NCI-H1930 (cell line): ENCODE data around the gene MFSD2A.
"Not testable (repeated sequence)": the region's sequence is repeated elsewhere in the genome, so short reads cannot be mapped to it uniquely, and the experiment has no call there.

ENCODE experiments used
- DNase-seq, 2 experiments: peaks; one replicate each; lab custom pipeline; 2025; lab: John Stamatoyannopoulos, UW

Gene MFSD2A

DNA sequence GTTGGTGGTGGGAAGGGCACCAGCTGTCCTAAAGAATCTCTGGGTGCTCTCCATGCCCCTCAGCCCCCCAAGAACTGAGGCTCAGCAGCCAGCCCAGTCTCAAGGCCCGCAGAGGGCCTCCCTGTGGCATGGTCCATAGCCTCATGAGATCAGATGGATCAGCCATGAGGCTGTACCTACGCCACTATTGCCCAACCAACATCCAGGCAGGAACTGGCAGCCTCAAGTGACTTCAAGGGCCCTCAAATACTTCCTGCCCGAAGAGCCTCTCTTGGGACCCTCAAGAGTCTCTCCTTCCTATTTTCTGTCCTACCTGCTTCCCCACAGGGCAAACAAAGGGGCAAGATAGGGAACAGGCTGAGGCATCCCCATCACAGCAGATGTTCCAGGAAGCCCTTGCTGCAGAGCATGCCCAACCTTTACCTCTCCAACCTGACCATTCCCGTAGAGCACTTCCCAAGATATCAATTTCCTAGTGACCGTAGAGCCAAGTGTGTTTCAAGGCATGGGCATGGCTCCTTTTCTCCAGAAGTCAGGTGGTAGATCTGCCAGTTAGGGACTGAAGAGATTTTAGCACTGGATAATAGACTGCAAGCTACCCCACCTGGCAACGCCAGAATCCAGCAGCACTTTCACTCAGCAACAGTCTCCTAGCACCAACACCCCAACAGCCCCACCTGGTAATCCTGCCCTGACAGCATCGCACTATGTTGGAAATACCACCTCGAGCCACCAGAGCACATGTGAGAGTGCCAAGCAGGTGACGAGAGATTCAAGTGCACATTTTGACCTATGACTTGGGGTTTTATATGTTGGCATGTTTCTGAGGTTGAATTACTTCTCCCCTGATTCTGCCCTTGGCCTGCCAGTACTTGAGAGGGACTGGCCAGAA, 13.7 kb upstream of the MFSD2A start:
- no peak for DNase-seq

DNA sequence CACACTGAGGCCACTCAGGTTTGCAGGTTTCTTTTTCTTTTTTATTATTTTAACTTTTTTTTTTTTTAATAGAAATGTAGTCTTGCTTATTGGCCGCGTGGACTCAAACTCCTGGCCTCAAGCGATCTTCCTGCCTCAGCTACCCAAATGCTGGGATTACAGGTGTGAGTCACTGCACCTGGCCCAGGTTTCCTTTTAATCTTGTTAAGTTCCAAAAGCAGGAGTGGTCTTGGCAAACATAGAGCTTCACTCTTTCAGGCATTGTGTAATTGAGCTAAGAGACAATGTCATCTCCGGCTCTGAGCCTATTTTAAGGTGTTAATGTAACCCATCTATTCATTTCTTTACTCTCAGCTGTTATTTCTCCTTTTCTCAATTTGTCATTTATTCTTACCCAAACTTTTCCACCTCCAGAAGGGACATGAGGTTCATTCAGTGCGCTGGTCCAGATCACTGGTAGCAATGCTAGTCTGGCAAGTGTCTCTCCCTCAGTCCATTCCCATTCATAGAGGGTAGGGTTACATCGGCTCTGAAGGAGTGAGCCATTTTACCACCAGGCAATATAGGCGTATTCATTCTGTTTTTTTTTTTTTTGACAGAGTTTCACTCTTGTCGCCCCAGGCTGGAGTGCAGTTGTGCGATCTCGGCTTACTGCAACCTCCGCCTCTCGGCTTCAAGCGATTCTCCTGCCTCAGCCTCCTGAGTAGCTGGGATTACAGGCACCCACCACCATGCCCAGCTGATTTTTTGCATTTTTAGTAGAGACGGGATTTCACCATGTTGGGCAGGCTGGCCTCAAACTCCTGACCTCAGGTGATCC, 11.3 kb upstream of the MFSD2A start:
- no peak for DNase-seq

DNA sequence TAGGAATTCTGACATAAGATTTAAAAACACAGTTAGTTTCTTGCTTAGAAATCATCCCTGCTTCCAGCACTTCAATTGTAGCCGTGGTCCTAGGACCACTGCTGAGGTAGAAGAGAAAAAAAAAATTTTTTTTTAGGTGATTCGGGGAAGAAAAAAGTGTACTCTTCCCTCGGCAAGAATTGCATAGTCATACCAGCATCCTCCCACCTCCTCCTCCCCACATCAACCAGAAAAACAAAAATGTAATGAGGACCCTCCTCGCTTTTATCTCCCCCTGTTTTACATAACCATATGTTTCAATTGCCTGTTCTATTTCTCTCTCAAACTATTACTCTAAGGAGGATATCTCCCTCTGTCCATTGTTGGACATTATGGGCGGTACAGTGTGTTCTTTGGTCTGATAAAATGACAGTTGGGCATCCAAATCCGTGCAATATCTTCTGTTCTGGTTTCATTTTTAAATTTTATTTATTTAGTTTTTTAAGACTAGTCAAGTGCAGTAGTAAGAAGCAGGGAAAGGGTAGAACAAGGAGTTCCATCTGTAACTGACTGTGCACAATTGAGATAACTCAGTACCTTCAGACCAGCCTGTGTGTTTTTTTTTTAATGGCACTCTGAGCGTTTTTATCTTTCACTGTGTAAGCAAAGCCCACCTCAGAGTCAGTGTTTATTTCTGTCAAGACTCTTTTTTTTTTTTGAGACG, 10.4 kb upstream of the MFSD2A start:
- DNase-seq: no peak

DNA sequence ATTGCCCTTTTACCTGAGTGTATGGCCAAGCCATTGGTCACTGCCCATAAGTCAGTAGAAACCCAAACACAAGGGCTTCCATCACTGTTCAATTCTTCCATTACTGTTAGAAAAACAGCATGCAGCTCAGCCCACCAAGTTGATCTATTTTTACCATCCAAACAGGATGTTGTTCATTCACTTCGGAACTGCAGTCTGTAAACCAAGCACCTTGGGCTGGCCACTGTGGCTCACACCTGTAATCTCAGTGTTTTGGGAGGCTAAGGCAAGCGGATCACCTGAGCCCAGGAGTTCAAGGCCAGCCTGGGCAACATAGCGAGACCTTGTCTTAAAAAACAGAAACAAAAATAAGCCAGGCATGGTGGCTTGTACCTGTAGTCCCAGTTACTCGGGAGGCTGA, 8.7 kb upstream of the MFSD2A start:
- no peak for DNase-seq

DNA sequence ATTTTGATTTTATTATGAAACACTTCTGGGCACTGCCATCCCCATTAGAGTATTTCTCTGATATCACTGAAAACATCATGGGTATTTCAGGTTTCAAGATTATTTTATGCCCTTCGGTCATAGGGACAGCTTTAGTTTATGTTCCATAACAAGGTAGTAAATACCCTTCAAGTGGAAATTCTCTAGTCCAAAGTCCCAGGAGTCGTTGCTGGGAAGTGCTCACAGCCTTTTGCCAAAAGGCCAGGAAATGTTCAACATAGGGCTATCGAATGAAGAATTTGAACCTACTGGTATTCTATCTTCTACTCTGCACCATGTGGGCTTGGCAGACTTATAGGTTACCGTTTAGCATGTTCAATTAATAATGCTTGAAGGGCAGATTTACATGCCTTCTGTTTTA, 7.7 kb upstream of the MFSD2A start:
- DNase-seq: no peak

DNA sequence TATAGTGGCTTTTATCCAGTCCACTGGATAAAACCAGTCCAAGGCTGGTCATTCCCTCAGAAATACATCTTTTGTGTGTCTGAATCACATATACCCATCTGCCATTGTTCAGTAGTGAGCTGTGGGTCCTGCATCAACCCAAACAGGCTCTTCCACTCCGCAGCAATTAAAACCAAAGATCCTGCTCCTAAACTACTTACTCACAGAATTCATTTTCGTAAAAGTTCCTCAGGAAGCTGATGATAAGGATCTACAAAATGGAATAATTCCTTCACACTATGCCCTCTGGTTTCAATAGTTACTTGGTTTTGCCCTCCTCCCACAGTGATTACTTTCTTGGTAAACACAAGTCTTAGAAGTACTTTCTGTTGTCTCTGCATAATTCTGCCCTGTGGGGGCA, 5.1 kb upstream of the MFSD2A start:
- DNase-seq: no peak

DNA sequence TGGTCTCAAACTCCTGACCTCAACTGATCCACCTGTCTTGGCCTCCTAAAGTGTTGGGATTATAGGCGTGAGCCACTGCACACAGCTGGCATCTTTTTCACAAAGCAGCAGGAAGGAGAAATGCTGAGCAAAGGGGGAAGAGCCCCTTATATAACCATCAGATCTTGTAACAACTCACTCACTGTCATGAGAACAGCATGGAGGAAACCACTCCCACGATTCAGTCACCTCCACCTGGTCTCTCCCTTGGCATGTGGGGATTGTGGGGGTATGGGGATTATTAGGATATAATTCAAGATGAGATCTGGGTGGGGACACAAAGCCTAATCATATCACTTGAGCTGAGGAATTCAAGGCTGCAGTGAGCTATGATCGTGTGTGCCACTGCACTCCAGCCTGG, 3.0 kb upstream of the MFSD2A start:
- DNase-seq: no peak

DNA sequence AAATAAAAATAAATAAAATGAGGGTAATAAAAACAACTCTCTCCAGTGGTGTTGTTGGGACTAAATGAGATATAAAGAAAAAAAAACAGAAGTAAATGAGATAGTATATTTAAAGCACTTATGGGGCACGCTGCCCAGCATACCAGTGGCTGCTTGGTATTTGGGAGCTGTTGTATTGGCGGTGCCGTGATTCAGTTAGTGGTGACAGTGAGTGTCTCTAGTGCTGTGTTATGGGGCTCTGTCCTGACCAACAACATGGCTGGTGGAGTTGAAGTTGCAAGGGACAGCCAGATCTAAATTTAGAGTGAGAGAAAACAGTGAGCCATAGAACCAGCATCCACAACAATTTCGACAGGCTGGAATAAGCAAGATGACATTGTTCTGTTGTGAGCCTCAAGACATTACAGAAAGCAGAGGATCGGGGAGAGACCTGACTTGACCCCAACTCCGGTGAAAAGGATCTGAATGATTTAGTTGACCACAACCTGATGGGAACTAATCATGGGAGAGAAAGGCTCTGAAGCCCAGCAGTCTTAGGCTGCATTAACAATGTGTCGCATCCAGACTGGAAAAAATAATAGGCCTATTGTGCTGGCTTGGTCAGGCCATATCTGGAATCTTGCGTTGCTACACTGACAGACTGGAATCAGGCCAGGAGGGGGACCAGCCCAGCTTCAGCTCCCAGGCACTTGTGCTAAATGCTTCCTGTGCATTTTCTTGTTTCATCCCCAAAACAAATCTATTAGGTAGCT, 2.4 kb upstream of the MFSD2A start:
- no peak for DNase-seq

DNA sequence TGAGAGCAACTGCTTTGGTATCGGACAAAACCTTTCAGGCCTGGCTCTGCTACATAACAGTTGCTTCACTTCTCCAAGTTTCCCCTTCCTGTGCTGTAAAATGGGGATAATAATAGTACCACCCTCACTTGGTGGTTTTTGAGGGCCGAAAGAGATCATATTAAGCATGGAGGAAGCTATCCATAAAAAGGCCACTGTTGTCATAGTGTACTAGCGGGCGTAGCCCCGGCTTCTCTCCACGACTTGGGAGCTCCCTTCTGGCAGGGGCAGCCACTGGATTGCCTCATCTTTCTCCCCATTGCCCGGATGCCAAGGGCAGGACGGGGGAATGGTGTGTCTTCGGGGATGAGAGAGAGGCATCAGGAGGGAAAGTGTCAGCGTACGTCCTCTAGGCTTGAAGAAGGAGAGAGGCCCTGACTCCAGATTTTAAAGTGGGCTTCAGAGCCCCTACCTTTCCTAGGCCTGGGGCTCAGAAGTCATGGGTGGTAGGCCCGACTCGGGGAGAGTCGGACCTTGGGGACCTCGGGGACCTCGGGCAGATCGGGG, 548 bp upstream of the MFSD2A start:
- DNase-seq: no peak

DNA sequence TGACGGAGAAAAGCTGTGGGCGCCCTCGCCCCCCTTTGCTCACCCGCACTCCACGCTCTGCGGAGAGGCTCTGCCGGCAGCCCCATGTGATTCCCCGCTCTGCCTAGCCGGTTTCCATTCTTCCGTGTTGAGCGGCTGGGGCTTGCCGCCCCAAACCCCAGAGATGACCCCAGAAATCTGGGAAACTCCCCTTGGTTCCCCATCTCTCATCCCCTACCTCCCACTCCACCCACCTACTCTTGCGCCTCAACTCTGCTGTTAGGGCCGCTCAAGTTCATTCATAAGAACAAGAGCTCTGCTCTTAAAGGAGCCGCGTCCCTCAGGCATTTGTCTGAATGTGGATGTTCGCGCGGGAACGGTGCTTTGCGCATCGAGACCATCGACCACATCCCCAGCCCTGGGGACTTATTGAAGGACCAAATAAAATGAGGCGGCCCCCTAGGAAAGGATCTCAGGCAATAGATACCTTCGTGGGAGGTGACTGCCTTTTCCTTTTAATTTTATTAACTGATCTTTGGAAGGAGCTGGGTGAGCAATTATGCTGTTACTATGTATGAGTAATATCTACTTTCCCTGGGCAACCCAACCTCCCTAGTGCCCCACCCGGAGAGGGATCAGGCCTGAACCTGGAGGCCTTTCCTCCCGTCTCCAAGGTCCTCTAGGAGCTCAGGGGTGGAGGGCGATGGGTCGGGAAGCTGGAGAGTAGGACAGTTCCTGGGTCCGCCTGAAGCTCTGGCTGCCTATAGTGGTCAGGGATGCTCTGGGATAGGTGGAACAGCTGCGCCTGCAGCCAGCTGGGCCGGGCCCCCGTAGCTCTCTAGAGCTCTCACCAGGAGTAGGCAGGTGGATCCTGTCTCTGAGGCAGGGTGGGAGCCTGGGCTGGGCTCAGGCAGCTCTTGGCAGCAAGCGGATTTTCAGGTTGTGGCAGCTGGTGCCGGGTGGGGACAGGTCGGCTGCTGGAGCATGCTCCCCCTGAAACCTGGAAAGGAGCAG, 898 bp downstream of the MFSD2A start:
- no peak for DNase-seq

DNA sequence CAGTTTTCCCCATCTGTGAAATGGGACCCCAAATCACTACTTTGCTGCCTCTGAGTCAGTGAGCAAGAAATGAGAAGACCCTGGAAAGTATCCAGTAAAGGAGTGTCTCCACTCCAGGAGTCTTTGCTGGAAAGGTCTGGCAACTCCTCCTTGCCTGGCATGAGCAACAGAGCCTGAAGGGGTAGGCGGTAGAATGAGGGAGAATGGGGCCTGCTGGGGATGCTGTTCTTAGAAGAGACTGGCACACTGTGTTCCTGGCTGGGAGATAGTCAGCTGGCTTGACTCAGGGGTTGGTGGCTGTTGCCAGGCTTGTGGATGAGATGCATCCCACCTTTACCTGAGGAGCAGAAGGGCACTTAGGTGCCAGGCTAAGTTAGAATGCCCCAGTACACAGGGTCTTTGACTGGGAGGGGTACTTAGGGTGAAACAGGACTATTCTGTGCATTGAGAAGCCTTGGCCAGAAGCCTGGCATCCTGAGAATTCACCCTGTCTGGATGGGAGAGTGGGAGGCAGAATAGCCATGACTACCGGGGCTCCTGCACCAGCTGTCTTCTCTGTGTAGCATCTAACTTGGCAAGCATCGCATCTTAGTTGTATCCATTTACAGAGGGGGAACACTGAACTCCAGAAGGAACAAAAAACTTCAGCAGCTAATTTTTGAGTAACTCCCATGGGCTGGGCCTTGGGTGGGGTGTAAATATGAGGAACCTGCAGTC, 2.5 kb downstream of the MFSD2A start:
- no peak for DNase-seq

DNA sequence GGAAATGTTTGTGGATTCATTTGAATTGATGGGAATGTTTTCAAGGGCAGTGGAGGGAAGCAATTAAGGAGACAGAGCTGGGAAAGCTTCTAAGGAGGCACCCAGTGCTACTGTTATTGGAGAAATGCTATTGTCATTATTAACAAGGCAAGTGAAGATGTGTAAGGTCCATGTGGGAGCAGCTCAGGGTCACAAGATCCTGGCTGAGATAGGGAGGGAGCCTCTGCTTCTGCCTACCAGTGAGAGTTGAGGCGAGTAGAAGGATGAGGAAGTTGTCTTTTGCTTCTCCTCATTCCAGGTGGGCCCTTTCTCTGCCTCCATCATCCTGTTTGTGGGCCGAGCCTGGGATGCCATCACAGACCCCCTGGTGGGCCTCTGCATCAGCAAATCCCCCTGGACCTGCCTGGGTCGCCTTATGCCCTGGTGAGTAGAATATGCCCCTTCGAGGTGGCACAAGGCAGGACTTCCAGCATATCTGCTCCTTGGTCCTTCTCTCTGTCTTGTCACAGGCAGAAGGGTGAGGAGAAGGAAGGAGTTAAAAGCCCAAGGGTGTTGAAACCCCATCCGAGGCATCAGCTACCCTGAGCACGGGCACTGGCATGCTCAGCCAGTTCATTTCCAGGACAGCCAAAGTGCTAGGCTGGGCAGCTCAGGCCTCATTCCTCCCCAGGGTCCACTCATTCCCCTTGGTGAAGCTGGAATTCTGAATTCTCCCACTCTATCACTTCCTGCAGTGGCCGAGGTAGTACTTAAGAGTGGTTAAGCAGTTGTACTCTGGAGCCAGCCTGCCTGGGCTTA, 3.7 kb downstream of the MFSD2A start:
- no peak for DNase-seq

DNA sequence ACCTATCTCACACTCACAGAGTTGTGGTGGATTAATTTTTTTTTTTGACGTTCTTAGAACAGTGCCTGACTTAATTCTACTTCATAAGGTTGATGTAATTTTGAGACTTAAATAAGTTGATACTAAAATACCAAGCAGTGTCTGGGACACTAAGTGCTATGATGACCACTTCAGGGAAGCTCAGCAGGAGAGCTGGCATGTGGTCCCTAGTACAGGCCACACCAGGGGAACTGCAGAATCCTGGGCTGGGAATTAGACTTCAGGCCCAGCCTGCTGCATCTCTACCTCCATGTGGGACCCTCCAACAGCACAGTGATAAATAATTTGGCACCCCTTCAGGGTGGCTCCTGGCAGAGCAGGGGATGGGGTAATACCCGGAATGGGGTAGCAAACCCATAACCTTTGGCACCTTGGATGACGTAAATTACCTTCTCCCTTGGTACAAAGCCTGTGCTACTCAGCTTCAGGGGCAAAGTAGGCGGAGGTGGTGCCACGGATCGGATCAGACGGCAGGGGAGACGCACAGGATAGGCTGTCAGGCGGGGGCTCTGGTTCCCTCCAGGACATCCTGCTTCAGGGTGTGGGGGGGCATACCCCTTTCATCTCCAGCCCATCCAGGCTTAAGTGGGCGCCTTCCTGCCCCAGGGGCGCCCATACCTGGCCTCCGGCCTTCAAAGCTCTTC, 4.8 kb downstream of the MFSD2A start:
- DNase-seq: no peak

DNA sequence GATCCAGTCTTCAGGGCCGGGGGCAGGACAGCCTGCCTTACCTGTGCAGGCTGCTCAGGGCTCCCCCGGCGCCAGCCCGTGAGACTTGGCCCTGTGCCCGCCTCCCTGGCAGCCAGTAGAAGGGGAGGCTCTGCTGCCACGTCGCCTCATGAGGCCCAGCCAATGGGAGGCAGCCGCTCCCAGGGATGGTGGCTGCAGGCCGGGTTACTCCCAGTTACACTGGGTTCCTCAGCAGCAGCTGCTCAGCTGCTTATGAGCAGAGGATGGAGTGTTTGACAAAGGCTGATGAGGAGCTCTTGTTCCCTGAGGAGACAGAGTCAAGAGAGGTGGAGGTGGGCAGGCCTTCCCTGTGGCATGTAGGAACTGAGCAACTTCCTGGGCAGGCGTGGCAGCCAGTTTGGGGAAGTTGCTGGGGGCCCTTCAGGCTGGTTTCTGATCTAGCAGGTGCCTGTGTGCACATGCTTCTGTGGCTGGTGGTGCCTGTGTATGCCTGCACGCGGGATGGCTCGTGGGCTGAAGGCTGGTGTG, 5.5 kb downstream of the MFSD2A start:
- no peak for DNase-seq

DNA sequence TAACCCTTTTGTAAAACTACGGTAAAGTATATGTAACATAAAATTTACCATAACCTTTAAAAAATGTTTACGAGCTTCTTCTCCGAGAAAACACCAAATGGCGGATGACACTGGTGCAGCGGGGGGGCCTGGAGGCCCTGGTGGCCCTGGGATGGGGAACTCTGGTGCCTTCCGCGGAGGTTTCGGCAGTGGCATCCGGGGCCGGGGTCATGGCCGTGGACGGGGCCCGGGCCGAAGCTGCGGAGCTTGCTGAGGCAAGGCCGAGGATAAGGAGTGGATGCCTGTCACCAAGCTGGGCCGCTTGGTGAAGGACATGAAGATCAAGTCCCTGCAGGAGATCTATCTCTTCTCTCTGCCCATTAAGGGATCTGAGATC, 7.5 kb downstream of the MFSD2A start:
- DNase-seq: no peak

DNA sequence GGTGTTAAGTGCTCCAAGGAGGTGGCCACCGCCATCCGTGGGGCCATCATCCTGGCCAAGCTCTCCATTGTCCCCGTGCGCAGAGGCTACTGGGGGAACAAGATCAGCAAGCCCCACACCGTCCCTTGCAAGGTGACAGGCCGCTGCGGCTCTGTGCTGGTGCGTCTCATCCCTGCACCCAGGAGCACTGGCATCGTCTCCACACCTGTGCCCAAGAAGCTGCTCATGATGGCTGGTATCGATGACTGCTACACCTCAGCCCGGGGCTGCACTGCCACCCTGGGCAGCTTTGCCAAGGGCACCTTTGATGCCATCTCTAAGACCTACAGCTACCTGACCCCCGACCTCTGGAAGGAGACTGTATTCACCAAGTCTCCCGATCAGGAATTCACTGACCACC, 8.0 kb downstream of the MFSD2A start:
- DNase-seq: not testable (repeated sequence)

DNA sequence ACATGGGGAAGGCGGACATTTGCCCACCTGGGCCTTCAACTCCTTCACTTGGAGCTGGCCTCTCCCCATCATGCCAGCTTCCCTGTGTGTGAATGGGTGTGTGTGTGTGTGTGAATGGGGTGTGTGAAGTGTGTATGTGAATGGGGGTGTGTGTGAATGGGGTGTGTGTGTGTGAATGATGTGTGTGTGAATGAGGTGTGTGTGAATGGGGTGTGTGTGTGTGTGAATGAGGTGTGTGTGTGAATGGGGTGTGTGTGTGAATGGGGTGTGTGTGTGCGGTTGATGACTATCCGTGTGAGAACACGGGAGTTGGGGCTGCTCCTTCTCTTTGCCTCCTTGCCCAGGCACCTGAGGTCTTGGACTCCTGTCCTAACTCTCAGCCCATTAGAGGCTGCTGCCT, 9.6 kb downstream of the MFSD2A start:
- no peak for DNase-seq

DNA sequence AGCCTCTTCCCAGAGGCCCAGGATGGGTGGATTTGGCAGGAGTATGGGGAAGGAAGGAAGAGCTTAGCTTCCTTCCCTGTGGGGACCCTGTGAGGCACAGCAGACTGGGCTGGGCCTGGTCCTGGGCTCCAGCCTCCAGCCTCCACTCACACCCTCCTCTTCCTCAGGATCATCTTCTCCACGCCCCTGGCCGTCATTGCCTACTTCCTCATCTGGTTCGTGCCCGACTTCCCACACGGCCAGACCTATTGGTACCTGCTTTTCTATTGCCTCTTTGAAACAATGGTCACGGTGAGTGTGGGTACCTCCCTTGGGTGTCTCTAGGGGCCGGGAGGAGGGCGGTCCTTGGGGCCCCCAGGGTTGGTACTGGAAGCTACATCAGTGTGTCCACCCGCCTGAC, 10.1 kb downstream of the MFSD2A start:
- DNase-seq: no peak
